ENCODE data around the gene EHD1. TPM values are rescaled to one million over a fixed set of nuclear protein-coding genes. Genes with fewer than 3 reads are reported as not detected.

The EHD1 gene
- total RNA-seq, 1 donor from 2014 or later: 57.2 TPM

GRCh38 chr11:64851831-64852351, 26.5 kb downstream of the EHD1 start:
- H3K4me1 Mint-ChIP-seq (ENCODE audit: low read depth): no peaks in the 10 kb centered on the region
- no peaks in the 10 kb centered on the region for H3K27me3 Mint-ChIP-seq
- H3K27ac Mint-ChIP-seq: peak overlapping the region; percentile 70
- no peak overlapping the region for H3K4me3 Mint-ChIP-seq (ENCODE audit: low read depth)
- H3K36me3 Mint-ChIP-seq (ENCODE audit: insufficient read depth): peaks cover 8% of the 10 kb centered on the region
- no peak for TF ChIP-seq CTCF (IDR thresholded peaks at IDR 0.05; ENCODE audit: unreplicated experiment)
- no peak for DNase-seq (ENCODE audit: low spot score, unreplicated experiment)
- no peaks in the 10 kb centered on the region for H3K9me3 Mint-ChIP-seq (ENCODE audit: low read depth)

GRCh38 chr11:64850979-64851567, 27.3 kb downstream of the EHD1 start:
- no peak for TF ChIP-seq CTCF (IDR thresholded peaks at IDR 0.05; ENCODE audit: unreplicated experiment)
- Mint-ChIP-seq H3K4me1 (ENCODE audit: low read depth) (no peaks in the 10 kb centered on the region), H3K9me3 (ENCODE audit: low read depth) (no peaks in the 10 kb centered on the region), H3K27me3 (no peaks in the 10 kb centered on the region), H3K27ac (no peak overlapping the region), H3K36me3 (ENCODE audit: insufficient read depth) (peaks cover 8% of the 10 kb centered on the region), H3K4me3 (ENCODE audit: low read depth) (no peak overlapping the region)
- DNase-seq (ENCODE audit: low spot score, unreplicated experiment): no peak

- Mint-ChIP-seq H3K36me3 (ENCODE audit: insufficient read depth) (peaks cover 3% of the 10 kb centered on the region), H3K27ac (no peak overlapping the region), H3K4me1 (ENCODE audit: low read depth) (no peaks in the 10 kb centered on the region), H3K4me3 (ENCODE audit: low read depth) (no peak overlapping the region), H3K9me3 (ENCODE audit: low read depth) (no peaks in the 10 kb centered on the region), H3K27me3 (no peaks in the 10 kb centered on the region)
- no peak for DNase-seq (ENCODE audit: low spot score, unreplicated experiment)
- no peak for TF ChIP-seq CTCF (IDR thresholded peaks at IDR 0.05; ENCODE audit: unreplicated experiment)
Measured at GRCh38 chr11:64849598-64850356, 28.6 kb downstream of the EHD1 start.

- no peak for DNase-seq (ENCODE audit: low spot score, unreplicated experiment)
- H3K9me3 Mint-ChIP-seq (ENCODE audit: low read depth): no peaks in the 10 kb centered on the region
- TF ChIP-seq CTCF (IDR thresholded peaks at IDR 0.05; ENCODE audit: unreplicated experiment): no peak
- H3K27me3 Mint-ChIP-seq: no peaks in the 10 kb centered on the region
- H3K4me1 Mint-ChIP-seq (ENCODE audit: low read depth): peaks cover under 1% of the 10 kb centered on the region
- H3K36me3 Mint-ChIP-seq (ENCODE audit: insufficient read depth): no peaks in the 10 kb centered on the region
- no peak overlapping the region for H3K27ac Mint-ChIP-seq
- no peak overlapping the region for H3K4me3 Mint-ChIP-seq (ENCODE audit: low read depth)
Measured at GRCh38 chr11:64848826-64849597, 29.4 kb downstream of the EHD1 start.

- Mint-ChIP-seq H3K27ac (no peak overlapping the region), H3K4me1 (ENCODE audit: low read depth) (peaks cover 6% of the 10 kb centered on the region), H3K9me3 (ENCODE audit: low read depth) (no peaks in the 10 kb centered on the region), H3K36me3 (ENCODE audit: insufficient read depth) (no peaks in the 10 kb centered on the region), H3K27me3 (no peaks in the 10 kb centered on the region), H3K4me3 (ENCODE audit: low read depth) (no peak overlapping the region)
- TF ChIP-seq CTCF (IDR thresholded peaks at IDR 0.05; ENCODE audit: unreplicated experiment): no peak
- DNase-seq (ENCODE audit: low spot score, unreplicated experiment): no peak
Measured at GRCh38 chr11:64848214-64848825, 30.1 kb downstream of the EHD1 start.
